Fibroblast of peridontal ligament (primary cell): Measurements from ENCODE around the gene CRIM1.

ENCODE experiments used
- DNase-seq: peaks from one replicate; pipeline ENCODE4 v3.0.0-alpha.2; 2010; ENCODE audit errors: extremely low read depth

Gene CRIM1

GRCh38 chr2:36371928-36372391 lies 16.4 kb downstream of the CRIM1 start:
- peak; percentile 97 for DNase-seq

- DNase-seq = peak; percentile 84
Measured at GRCh38 chr2:36373149-36373926, 17.8 kb downstream of the CRIM1 start.

GRCh38 chr2:36374585-36374984 lies 19.0 kb downstream of the CRIM1 start:
- DNase-seq = no peak

GRCh38 chr2:36376319-36376765 lies 20.8 kb downstream of the CRIM1 start:
- DNase-seq = peak; percentile 70

GRCh38 chr2:36376992-36377738 lies 21.6 kb downstream of the CRIM1 start:
- no peak for DNase-seq

- DNase-seq = peak; percentile 60
Measured at GRCh38 chr2:36379710-36380448, 24.3 kb downstream of the CRIM1 start.

GRCh38 chr2:36380624-36381481 lies 25.3 kb downstream of the CRIM1 start:
- DNase-seq = no peak

GRCh38 chr2:36381993-36382392 lies 26.4 kb downstream of the CRIM1 start:
- no peak for DNase-seq

- DNase-seq = no peak
Measured at GRCh38 chr2:36382472-36382871, 26.9 kb downstream of the CRIM1 start.

GRCh38 chr2:36383726-36384125 lies 28.1 kb downstream of the CRIM1 start:
- no peak for DNase-seq

GRCh38 chr2:36384454-36384853 lies 28.9 kb downstream of the CRIM1 start:
- no peak for DNase-seq

- no peak for DNase-seq
Measured at GRCh38 chr2:36385603-36386002, 30.0 kb downstream of the CRIM1 start.

- DNase-seq = peak; percentile 37
Measured at GRCh38 chr2:36387258-36387916, 31.8 kb downstream of the CRIM1 start.

- DNase-seq = no peak
Measured at GRCh38 chr2:36388472-36388871, 32.9 kb downstream of the CRIM1 start.

- DNase-seq = peak; percentile 72
Measured at GRCh38 chr2:36389091-36389564, 33.5 kb downstream of the CRIM1 start.

- no peak for DNase-seq
Measured at GRCh38 chr2:36389577-36389976, 34.0 kb downstream of the CRIM1 start.

- DNase-seq = peak; percentile 60
Measured at GRCh38 chr2:36392571-36393255, 37.1 kb downstream of the CRIM1 start.

GRCh38 chr2:36393738-36394256 lies 38.2 kb downstream of the CRIM1 start:
- DNase-seq = no peak

- no peak for DNase-seq
Measured at GRCh38 chr2:36394804-36395203, 39.2 kb downstream of the CRIM1 start.

GRCh38 chr2:36395866-36396265 lies 40.3 kb downstream of the CRIM1 start:
- no peak for DNase-seq
